SIG-M5 treated with dmso at 0.1 percent for 504 hours (cell line): Measurements from ENCODE around the gene GNG13.
A peak's percentile ranks its signal among the peaks of the same experiment; 100 is the strongest.
"Not testable (repeated sequence)": the region's sequence is repeated elsewhere in the genome, so short reads cannot be mapped to it uniquely, and the experiment has no call there.

Experiments
- DNase-seq: peaks from one replicate; lab custom pipeline; 2025; ENCODE audit not compliant: unreplicated experiment; lab: John Stamatoyannopoulos, UW

GNG13 gene

GRCh38 chr16:764184-764750, 36.3 kb downstream of the GNG13 start:
- DNase-seq: no peak

- DNase-seq: no peak
Observed at GRCh38 chr16:763369-764183, 37.0 kb downstream of the GNG13 start.

GRCh38 chr16:762595-763268, 37.8 kb downstream of the GNG13 start:
- no peak for DNase-seq

GRCh38 chr16:761625-762513, 38.7 kb downstream of the GNG13 start:
- DNase-seq: no peak

GRCh38 chr16:760545-761343, 39.8 kb downstream of the GNG13 start, which contains the start of gene MSLN:
Gene MSLN, plus strand, starts transcription at chr16:760734. Its CDS starts 1,947 bp downstream, at chr16:762681.
- DNase-seq: no peak

GRCh38 chr16:760065-760464, 40.5 kb downstream of the GNG13 start:
- no peak for DNase-seq

- no peak for DNase-seq
Observed at GRCh38 chr16:759110-759910, 41.2 kb downstream of the GNG13 start.

GRCh38 chr16:756428-756827, 44.1 kb downstream of the GNG13 start:
- DNase-seq: no peak

- DNase-seq: peak; percentile 48
Observed at GRCh38 chr16:754656-755055, 45.9 kb downstream of the GNG13 start.

GRCh38 chr16:754121-754607, 46.4 kb downstream of the GNG13 start:
- DNase-seq: not testable (repeated sequence)

- DNase-seq: no peak
Observed at GRCh38 chr16:752007-752312, 48.6 kb downstream of the GNG13 start.

- DNase-seq: no peak
Observed at GRCh38 chr16:751152-752006, 49.2 kb downstream of the GNG13 start.

GRCh38 chr16:750485-750884, 50.0 kb downstream of the GNG13 start:
- DNase-seq: no peak

- DNase-seq: no peak
Observed at GRCh38 chr16:749010-749409, 51.5 kb downstream of the GNG13 start.
